Testis (tissue), 2 donors: ENCODE results near the gene C1D.

Experiments
- POLR2A ChIP-seq: fragments of 450-650 bp; IDR thresholded peaks from one replicate; pipeline ENCODE4 v1.6.1; 2017; ENCODE audit warnings: antibody characterized with exemption, mild to moderate bottlenecking, moderate library complexity
- TF ChIP-seq, protein P1 (sequence below), 3 experiments: fragments of 450-650 bp in 2 of 3; fragments of 200-600 bp in 1 of 3; sonication (generic) in 1 of 3; IDR thresholded peaks; one replicate each; pipeline ENCODE4 v1.5.1; 2016 to 2019; ENCODE audit warnings: antibody characterized with exemption in 3 of 3, mild to moderate bottlenecking in 2 of 3, moderate library complexity in 1 of 3

DNA sequence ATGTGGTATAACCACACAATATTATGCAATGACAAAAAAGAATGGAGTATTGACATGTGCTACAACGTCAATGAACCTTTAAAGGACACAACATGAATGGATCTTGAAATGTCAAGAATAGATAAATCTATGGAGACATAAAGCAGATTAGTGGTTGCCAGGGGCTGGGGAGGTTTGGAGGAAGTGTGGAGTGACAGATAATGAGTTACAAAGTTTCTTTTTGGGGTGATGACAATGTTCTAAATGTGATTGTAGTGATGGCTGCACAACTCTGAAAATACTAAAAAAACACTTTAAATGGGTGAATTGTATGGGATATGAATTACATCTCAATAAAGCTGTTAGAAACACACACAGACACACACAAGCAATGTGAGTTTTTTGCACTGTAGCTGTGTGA is 37.4 kb upstream of the C1D start:
- no peak for TF ChIP-seq POLR2A
- TF ChIP-seq, protein P1, sequence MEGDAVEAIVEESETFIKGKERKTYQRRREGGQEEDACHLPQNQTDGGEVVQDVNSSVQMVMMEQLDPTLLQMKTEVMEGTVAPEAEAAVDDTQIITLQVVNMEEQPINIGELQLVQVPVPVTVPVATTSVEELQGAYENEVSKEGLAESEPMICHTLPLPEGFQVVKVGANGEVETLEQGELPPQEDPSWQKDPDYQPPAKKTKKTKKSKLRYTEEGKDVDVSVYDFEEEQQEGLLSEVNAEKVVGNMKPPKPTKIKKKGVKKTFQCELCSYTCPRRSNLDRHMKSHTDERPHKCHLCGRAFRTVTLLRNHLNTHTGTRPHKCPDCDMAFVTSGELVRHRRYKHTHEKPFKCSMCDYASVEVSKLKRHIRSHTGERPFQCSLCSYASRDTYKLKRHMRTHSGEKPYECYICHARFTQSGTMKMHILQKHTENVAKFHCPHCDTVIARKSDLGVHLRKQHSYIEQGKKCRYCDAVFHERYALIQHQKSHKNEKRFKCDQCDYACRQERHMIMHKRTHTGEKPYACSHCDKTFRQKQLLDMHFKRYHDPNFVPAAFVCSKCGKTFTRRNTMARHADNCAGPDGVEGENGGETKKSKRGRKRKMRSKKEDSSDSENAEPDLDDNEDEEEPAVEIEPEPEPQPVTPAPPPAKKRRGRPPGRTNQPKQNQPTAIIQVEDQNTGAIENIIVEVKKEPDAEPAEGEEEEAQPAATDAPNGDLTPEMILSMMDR (IDR thresholded peaks at IDR 0.05): no peak
